Measurements from ENCODE around the gene TOM1L2.
"Not testable (repeated sequence)": the region's sequence is repeated elsewhere in the genome, so short reads cannot be mapped to it uniquely, and the experiment has no call there.

TOM1L2 gene

DNA sequence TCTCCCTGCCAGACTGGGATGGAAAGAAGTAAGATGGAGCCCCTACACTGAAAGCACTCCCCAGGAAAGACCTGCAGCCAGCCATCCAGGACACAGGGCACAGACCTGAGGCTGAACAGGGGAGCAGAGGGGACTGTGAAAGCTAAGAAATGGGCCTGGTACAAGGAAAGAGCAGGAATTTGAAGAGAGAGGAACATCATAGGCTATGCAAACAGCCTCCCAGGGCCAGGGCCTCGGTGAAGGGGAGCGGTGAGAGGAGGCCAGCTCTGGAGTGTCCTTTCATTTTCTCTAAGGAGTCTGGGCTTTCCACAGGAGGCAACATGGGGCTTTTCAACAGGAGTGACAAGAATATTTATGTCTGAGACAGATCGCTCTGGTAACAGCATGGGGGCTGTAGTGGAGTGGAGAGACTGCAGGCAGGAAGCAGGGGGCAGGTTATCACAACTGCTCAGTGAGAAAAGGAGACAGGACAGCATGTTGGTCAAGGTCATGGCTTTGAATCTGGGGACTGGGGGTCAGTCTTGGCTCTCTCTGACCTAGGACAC lies 50.1 kb downstream of the TOM1L2 start:
- no peaks in the 10 kb centered on the region for H3K9me3 ChIP-seq (ENCODE audit: control insufficient read depth, insufficient read depth, low read length)
- H3K36me3 ChIP-seq (ENCODE audit: control insufficient read depth, insufficient read depth, low read length) = no peaks in the 10 kb centered on the region
- no peaks in the 10 kb centered on the region for H3K27me3 ChIP-seq (ENCODE audit: control insufficient read depth, insufficient read depth, low read length)
- H3K4me1 ChIP-seq (ENCODE audit: control insufficient read depth, insufficient read depth, low read length) = peaks cover 33% of the 10 kb centered on the region
- H3K27ac ChIP-seq (ENCODE audit: low read depth, low read length) = peak overlapping the region; percentile 92
- H3K4me3 ChIP-seq (ENCODE audit: low read depth, low read length) = peak overlapping the region; percentile 18; the same call in 1 of the 2 replicates
- peak overlapping the region; percentile 39; the same call in 1 of the 2 replicates for H3K9ac ChIP-seq (ENCODE audit: low read depth, low read length)

DNA sequence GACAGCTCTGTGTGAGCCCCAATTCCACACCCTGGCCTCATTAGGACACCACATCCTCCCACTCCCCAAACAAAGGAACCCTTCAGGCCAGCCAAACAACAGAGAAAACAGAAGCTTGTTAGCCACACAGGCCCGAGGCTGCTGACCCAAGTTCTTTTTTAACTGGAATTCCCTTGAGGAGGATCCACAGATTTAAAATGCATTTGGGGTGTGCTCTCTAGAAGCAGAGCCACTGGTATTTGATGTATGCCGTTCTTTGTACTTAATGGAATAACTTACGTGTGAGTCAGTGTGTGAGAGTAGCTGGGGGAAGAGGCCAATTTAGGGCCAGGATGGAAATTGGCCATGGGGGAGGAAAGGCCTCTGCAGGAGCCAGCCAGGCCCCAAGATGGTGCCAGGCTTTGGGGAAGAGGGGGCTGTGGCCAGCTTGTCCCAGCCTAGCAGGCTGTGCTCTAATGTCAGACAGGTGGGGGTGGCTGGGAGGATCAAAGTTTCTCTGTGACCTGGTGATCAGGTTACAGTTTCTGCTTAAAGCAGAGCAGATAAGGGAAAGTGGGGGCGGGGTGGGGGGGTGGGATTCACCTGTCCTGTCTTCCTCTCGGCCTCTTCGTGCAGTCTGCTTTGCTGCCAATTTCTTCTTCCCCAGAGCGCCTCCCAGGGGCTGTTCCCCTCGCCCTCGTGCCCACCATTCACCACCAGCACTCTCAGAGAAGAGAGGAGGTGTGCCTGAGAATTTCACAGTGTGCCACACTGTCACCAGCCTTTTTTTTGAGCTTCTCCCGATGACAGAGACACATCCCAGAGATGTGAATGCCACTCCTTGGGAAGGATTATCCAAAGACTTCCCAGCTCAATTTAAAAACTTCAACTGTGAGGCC lies 50.8 kb downstream of the TOM1L2 start:
- Histone ChIP-seq H3K9ac (ENCODE audit: low read depth, low read length) (peak overlapping the region; percentile 39; the same call in 1 of the 2 replicates), H3K4me3 (ENCODE audit: low read depth, low read length) (peak overlapping the region; percentile 18; the same call in 1 of the 2 replicates)

DNA sequence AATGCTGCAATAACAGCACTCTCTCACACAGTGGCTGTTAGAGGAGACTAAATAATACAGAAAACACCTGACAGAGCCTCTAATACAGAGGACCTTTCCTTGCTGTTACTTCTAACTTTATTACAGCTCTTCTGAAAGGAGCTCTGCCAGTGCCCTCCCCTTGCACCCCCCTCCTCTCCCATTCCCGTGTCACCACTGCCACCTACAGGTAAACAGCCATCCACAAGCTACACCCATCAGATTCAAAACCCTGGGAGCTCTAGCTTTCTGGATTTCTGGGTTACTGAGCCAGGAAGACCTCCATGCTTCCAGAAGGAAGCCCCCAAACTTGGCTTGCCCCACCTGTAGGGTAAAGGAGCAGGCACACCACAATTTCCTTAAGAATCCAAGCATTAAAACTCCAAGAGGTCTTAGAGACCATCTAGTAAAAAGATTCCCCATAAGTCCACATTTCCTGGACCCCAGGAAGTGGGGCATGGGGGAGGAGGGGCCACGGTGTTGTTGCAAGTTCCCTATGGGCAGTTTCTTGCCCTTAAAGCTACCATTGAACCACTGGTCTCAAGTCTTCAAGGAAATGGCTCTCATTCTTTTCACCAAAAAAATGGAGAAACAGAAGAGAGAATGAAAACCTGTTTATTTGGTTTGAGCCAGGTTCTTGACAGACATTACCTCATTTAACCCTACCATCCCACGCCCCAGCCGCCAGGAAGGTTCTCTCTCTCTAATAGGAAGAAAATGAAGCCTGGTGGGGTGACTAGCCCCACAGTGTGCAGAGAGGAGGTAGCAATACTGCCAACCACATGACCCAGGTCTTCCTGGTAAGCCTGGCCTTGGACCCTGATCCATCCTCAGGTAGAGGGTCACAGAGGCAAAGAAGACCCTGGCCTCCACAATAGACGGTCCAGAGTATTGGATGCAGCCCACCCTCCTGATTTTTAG lies 52.8 kb downstream of the TOM1L2 start:
- peaks cover 35% of the 10 kb centered on the region for H3K4me1 ChIP-seq (ENCODE audit: control insufficient read depth, insufficient read depth, low read length)
- no peak overlapping the region for H3K27ac ChIP-seq (ENCODE audit: low read depth, low read length)

More for the DNA sequence above, 50.8 kb downstream of the TOM1L2 start:
- no peaks in the 10 kb centered on the region for H3K9me3 ChIP-seq (ENCODE audit: control insufficient read depth, insufficient read depth, low read length)
- no peaks in the 10 kb centered on the region for H3K27me3 ChIP-seq (ENCODE audit: control insufficient read depth, insufficient read depth, low read length)
- H3K4me1 ChIP-seq (ENCODE audit: control insufficient read depth, insufficient read depth, low read length) = peaks cover 33% of the 10 kb centered on the region
- H3K27ac ChIP-seq (ENCODE audit: low read depth, low read length) = peak overlapping the region; percentile 92
- no peaks in the 10 kb centered on the region for H3K36me3 ChIP-seq (ENCODE audit: control insufficient read depth, insufficient read depth, low read length)

GRCh38 chr17:17917394-17917793 lies 54.8 kb downstream of the TOM1L2 start:
- Histone ChIP-seq H3K27ac (ENCODE audit: low read depth, low read length) (no peak overlapping the region), H3K27me3 (ENCODE audit: control insufficient read depth, insufficient read depth, low read length) (no peaks in the 10 kb centered on the region), H3K4me1 (ENCODE audit: control insufficient read depth, insufficient read depth, low read length) (peaks cover 39% of the 10 kb centered on the region)

More for the DNA sequence above, 52.8 kb downstream of the TOM1L2 start:
- Histone ChIP-seq H3K27me3 (ENCODE audit: control insufficient read depth, insufficient read depth, low read length) (no peaks in the 10 kb centered on the region), H3K36me3 (ENCODE audit: control insufficient read depth, insufficient read depth, low read length) (no peaks in the 10 kb centered on the region), H3K9me3 (ENCODE audit: control insufficient read depth, insufficient read depth, low read length) (no peaks in the 10 kb centered on the region), H3K9ac (ENCODE audit: low read depth, low read length) (no peak overlapping the region), H3K4me3 (ENCODE audit: low read depth, low read length) (no peak overlapping the region)

DNA sequence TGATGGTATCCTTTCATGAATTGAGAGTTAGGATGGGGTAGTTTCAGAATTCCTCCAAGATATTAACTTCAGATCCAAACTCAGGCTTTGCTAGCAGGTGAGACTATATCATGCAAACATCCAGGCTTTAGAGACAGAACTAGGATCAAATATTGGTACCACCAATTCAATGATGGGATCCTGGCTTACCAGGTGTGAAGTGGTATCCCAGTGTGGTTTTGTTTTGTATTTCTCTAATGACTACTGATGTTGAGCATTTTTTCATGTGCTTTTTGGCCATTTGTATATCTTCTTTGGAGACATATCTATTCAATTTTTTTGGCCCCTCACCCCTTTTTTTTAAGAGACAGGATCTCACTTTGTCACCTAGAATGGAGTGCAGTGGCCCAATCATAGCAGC lies 57.0 kb downstream of the TOM1L2 start:
- Histone ChIP-seq H3K36me3 (ENCODE audit: control insufficient read depth, insufficient read depth, low read length) (no peaks in the 10 kb centered on the region), H3K4me3 (ENCODE audit: low read depth, low read length) (no peak overlapping the region), H3K9ac (ENCODE audit: low read depth, low read length) (no peak overlapping the region), H3K4me1 (ENCODE audit: control insufficient read depth, insufficient read depth, low read length) (peaks cover 22% of the 10 kb centered on the region), H3K9me3 (ENCODE audit: control insufficient read depth, insufficient read depth, low read length) (no peaks in the 10 kb centered on the region), H3K27me3 (ENCODE audit: control insufficient read depth, insufficient read depth, low read length) (no peaks in the 10 kb centered on the region), H3K27ac (ENCODE audit: low read depth, low read length) (no peak overlapping the region)

More at GRCh38 chr17:17917394-17917793, 54.8 kb downstream of the TOM1L2 start:
- no peak overlapping the region for H3K9ac ChIP-seq (ENCODE audit: low read depth, low read length)
- no peaks in the 10 kb centered on the region for H3K9me3 ChIP-seq (ENCODE audit: control insufficient read depth, insufficient read depth, low read length)
- H3K4me3 ChIP-seq (ENCODE audit: low read depth, low read length) = no peak overlapping the region
- H3K36me3 ChIP-seq (ENCODE audit: control insufficient read depth, insufficient read depth, low read length) = no peaks in the 10 kb centered on the region

DNA sequence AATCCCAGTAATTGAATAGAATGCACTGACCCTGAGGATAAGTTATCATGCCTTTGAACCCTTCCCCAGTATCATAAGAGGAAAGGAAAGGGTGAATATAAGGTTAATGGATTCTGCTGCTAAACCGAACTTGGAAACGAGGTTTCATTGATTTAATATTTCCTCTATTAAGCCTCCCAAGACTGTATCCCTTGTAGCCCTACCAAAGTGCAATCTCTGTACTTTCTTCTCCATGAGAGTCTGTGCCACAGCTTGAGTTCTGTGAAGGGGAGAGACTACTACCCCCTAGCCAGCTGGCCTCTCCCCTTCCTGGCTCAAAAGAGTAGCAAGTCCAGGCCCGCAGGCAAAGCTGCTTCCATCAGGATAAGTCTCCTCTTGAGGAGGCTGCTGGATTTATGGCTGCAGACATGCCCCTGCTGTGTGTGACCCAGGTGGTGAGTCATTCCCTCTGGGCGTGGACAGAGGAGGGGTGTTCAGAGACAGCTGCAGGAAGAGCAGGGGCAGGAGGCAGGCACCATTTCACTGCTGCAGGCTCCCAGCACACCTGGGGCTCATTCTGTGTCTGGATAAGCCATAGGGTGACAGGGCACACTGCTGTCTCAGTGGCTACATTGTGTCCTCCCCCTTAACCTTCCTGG lies 58.4 kb downstream of the TOM1L2 start:
- H3K36me3 ChIP-seq (ENCODE audit: control insufficient read depth, insufficient read depth, low read length) = no peaks in the 10 kb centered on the region
- peak overlapping the region; percentile 40 for H3K27ac ChIP-seq (ENCODE audit: low read depth, low read length)
- no peaks in the 10 kb centered on the region for H3K9me3 ChIP-seq (ENCODE audit: control insufficient read depth, insufficient read depth, low read length)
- no peak overlapping the region for H3K9ac ChIP-seq (ENCODE audit: low read depth, low read length)
- no peak overlapping the region for H3K4me3 ChIP-seq (ENCODE audit: low read depth, low read length)
- H3K4me1 ChIP-seq (ENCODE audit: control insufficient read depth, insufficient read depth, low read length) = peaks cover 13% of the 10 kb centered on the region; the same call in 1 of the 2 replicates
- H3K27me3 ChIP-seq (ENCODE audit: control insufficient read depth, insufficient read depth, low read length) = no peaks in the 10 kb centered on the region

GRCh38 chr17:17912336-17912735 lies 59.9 kb downstream of the TOM1L2 start:
- H3K9ac ChIP-seq (ENCODE audit: low read depth, low read length); H3K4me3 ChIP-seq (ENCODE audit: low read depth, low read length); H3K9me3 ChIP-seq (ENCODE audit: control insufficient read depth, insufficient read depth, low read length); H3K27me3 ChIP-seq (ENCODE audit: control insufficient read depth, insufficient read depth, low read length); H3K27ac ChIP-seq (ENCODE audit: low read depth, low read length); H3K36me3 ChIP-seq (ENCODE audit: control insufficient read depth, insufficient read depth, low read length): not testable (repeated sequence)
- H3K4me1 ChIP-seq (ENCODE audit: control insufficient read depth, insufficient read depth, low read length) = peaks cover 11% of the 10 kb centered on the region; the same call in 1 of the 2 replicates

GRCh38 chr17:17911001-17911613 lies 61.1 kb downstream of the TOM1L2 start:
- Histone ChIP-seq H3K4me1 (ENCODE audit: control insufficient read depth, insufficient read depth, low read length) (peaks cover 11% of the 10 kb centered on the region; the same call in 1 of the 2 replicates), H3K4me3 (ENCODE audit: low read depth, low read length) (no peak overlapping the region), H3K9me3 (ENCODE audit: control insufficient read depth, insufficient read depth, low read length) (no peaks in the 10 kb centered on the region), H3K27ac (ENCODE audit: low read depth, low read length) (peak overlapping the region; percentile 74), H3K27me3 (ENCODE audit: control insufficient read depth, insufficient read depth, low read length) (no peaks in the 10 kb centered on the region), H3K36me3 (ENCODE audit: control insufficient read depth, insufficient read depth, low read length) (no peaks in the 10 kb centered on the region), H3K9ac (ENCODE audit: low read depth, low read length) (no peak overlapping the region)

- Histone ChIP-seq H3K4me1 (ENCODE audit: control insufficient read depth, insufficient read depth, low read length) (peaks cover 11% of the 10 kb centered on the region; the same call in 1 of the 2 replicates), H3K27me3 (ENCODE audit: control insufficient read depth, insufficient read depth, low read length) (no peaks in the 10 kb centered on the region), H3K9me3 (ENCODE audit: control insufficient read depth, insufficient read depth, low read length) (no peaks in the 10 kb centered on the region), H3K4me3 (ENCODE audit: low read depth, low read length) (no peak overlapping the region), H3K27ac (ENCODE audit: low read depth, low read length) (no peak overlapping the region), H3K9ac (ENCODE audit: low read depth, low read length) (no peak overlapping the region), H3K36me3 (ENCODE audit: control insufficient read depth, insufficient read depth, low read length) (no peaks in the 10 kb centered on the region)
Observed at GRCh38 chr17:17910060-17910459, 62.1 kb downstream of the TOM1L2 start.

- Histone ChIP-seq H3K27ac (ENCODE audit: low read depth, low read length) (no peak overlapping the region), H3K4me3 (ENCODE audit: low read depth, low read length) (no peak overlapping the region), H3K36me3 (ENCODE audit: control insufficient read depth, insufficient read depth, low read length) (no peaks in the 10 kb centered on the region), H3K9me3 (ENCODE audit: control insufficient read depth, insufficient read depth, low read length) (no peaks in the 10 kb centered on the region), H3K27me3 (ENCODE audit: control insufficient read depth, insufficient read depth, low read length) (no peaks in the 10 kb centered on the region), H3K4me1 (ENCODE audit: control insufficient read depth, insufficient read depth, low read length) (peaks cover 6% of the 10 kb centered on the region; the same call in 1 of the 2 replicates), H3K9ac (ENCODE audit: low read depth, low read length) (no peak overlapping the region)
Observed at GRCh38 chr17:17909078-17909477, 63.1 kb downstream of the TOM1L2 start.

Data from HUES48 (cell line).